ENCODE results near the gene EXOC2.

Gene EXOC2

DNA sequence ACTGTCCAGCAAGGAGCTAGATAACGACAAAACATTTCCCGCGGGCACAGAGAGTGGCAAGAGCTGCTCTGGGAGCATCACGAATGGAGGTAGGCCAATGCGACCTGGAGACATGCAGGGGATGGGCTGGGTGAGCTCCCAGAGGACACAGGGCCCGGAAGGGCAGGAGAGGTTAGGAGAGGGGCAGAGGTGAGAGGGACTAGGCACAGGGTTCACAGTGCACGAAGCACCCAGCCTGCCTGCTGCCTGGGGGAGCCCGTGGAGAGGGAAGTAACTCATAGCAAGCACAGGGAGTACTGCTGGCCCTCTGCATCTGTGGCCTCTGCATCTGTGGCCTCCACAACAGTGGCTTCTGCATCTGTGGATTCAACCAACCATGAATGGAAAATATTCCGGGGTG lies 162.5 kb downstream of the EXOC2 start:
- no peak for DNase-seq (ENCODE audit: low read depth)
- TF ChIP-seq, protein P1, sequence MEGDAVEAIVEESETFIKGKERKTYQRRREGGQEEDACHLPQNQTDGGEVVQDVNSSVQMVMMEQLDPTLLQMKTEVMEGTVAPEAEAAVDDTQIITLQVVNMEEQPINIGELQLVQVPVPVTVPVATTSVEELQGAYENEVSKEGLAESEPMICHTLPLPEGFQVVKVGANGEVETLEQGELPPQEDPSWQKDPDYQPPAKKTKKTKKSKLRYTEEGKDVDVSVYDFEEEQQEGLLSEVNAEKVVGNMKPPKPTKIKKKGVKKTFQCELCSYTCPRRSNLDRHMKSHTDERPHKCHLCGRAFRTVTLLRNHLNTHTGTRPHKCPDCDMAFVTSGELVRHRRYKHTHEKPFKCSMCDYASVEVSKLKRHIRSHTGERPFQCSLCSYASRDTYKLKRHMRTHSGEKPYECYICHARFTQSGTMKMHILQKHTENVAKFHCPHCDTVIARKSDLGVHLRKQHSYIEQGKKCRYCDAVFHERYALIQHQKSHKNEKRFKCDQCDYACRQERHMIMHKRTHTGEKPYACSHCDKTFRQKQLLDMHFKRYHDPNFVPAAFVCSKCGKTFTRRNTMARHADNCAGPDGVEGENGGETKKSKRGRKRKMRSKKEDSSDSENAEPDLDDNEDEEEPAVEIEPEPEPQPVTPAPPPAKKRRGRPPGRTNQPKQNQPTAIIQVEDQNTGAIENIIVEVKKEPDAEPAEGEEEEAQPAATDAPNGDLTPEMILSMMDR (conservative IDR thresholded peaks at IDR 0.05; ENCODE audit: low read length): no peak
- H3K4me3 ChIP-seq (ENCODE audit: low read length): no peak overlapping the region

DNA sequence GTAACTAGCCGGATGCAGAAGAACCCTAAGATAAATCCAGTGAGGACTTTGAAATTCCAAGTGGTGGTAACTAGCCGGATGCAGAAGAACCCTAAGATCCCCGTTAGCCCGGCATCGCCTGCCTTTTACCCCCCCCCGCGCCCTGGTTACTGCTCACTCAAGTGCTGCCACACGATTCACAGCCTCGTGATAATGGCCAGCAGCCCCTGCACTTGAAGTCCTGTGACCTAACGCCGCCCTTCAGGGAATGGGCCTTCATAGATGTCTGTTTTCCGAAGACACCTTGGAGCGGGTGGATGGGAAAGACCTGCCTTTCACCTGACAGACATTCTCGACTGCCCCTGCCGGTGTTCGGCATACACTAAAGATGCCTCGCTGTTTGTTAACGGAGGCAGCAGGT lies 163.9 kb downstream of the EXOC2 start:
- TF ChIP-seq, protein P1 (conservative IDR thresholded peaks at IDR 0.05; ENCODE audit: low read length): no peak
- no peak for DNase-seq (ENCODE audit: low read depth)
- no peak overlapping the region for H3K4me3 ChIP-seq (ENCODE audit: low read length)

DNA sequence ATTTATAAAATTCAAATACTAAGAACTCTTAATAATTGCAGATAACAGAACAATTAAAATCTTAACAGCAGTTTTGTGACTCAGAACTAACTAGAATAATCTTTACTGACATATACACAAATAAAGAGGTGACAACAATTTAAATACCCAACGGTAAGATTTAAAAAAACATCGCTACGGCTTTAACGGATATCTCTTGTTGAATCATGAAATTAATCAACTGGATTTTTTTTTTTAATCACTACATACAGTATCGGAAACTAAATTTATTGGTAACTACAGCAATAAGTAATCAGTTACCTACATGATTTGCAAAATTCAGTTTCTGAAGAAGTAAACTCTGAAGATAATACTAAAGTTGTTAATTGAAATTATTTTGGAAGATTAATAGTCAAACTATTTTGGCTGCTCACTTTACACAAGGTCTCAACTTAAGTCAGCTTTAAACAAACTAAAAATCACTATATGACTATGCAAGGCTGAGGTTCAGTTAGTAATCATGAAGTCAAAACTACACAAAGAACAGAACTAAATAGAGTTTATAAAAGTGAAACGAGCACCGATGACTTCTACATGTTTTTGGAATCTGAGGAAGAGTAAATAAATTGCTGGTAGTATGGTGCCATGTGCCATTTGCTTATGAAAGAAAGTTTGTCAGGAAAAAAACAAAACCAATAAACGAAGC lies 164.8 kb downstream of the EXOC2 start:
- no peak for DNase-seq (ENCODE audit: low read depth)
- no peak overlapping the region for H3K4me3 ChIP-seq (ENCODE audit: low read length)
- TF ChIP-seq, protein P1 (conservative IDR thresholded peaks at IDR 0.05; ENCODE audit: low read length): no peak

DNA sequence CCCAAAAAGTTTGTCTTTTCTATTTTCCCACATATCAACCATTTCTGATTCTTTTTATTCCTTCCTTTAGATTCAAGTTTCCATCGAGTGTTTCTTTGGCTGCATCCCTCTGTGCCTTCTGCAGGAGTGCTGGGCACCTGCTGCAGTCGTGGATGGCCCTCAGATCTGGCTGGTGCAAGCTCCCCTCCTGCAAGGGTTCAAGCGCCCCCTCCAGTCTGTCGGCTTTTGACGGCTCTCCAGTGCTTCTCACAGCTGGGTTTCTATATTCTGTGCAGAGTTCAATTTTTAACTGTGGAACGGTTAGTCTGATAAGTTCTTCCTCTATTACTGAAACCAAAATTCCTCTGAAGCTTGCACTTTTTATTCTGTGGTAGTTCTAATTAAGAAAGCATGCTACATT lies 168.1 kb downstream of the EXOC2 start:
- DNase-seq (ENCODE audit: low read depth): no peak
- TF ChIP-seq, protein P1 (conservative IDR thresholded peaks at IDR 0.05; ENCODE audit: low read length): no peak
- H3K4me3 ChIP-seq (ENCODE audit: low read length): no peak overlapping the region

DNA sequence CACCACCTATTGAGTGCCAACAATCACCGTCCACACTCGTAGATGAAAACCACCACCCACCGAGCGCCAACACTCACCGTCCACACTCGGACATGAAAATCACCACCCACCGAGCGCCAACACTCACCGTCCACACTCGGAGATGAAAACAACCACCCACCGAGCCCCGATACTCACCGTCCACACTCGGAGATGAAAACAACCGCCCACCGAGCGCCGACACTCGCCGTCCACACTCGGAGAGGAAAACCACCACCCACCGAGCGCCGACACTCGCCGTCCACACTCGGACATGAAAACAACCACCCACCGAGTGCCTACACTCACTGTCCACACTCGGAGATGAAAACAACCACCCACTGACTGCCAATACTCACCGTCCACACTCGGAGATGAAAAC lies 172.1 kb downstream of the EXOC2 start:
- no peak overlapping the region for H3K4me3 ChIP-seq (ENCODE audit: low read length)
- DNase-seq (ENCODE audit: low read depth): no peak
- TF ChIP-seq, protein P1 (conservative IDR thresholded peaks at IDR 0.05; ENCODE audit: low read length): no peak

DNA sequence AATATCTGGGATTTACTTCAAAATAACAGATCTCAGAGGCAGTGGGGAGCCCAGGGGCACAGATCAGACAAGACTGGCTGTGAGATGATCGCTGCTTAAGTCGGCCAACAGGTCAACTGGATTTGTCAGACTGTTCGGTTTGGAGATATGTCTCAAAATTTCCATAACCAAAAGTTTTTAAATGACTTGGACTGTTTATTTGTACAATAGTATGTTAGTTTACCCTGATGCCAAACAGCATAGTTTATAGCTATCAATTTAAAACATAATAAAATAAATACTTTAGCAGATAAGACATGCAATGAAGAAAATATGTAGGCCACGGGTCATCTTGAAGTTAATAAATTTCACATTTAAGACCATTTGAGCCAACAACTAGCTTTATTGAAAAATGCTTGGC lies 174.7 kb downstream of the EXOC2 start:
- H3K4me3 ChIP-seq (ENCODE audit: low read length): no peak overlapping the region
- no peak for DNase-seq (ENCODE audit: low read depth)
- TF ChIP-seq, protein P1 (conservative IDR thresholded peaks at IDR 0.05; ENCODE audit: low read length): no peak

DNA sequence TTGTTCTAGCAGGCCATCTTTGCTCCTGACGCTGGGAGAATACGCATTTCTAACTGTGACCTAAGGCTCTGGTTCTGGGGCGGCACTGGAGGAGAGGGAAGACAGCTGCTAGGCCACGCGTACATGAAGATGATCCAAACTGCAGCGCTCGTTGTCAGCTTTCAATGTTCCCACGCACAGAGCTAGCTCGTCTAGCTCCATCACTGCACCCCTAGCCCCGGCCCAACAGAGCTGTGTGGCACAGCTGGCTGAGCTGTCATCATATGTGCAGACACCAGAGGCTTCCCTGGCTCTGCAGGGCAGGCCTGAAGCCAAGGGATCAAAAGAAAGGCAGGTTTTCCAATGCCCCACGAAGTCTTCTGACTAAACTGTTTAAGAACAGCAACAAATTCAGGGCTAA lies 176.7 kb downstream of the EXOC2 start:
- no peak for DNase-seq (ENCODE audit: low read depth)
- no peak overlapping the region for H3K4me3 ChIP-seq (ENCODE audit: low read length)
- TF ChIP-seq, protein P1 (conservative IDR thresholded peaks at IDR 0.05; ENCODE audit: low read length): no peak

All from AG10803 (cell line).